Measurements from ENCODE around the gene PARVB.

PARVB gene

GRCh38 chr22:44089717-44090570 is 65.8 kb downstream of the PARVB start:
- DNase-seq (ENCODE audit: low read depth), result no peak

- DNase-seq (ENCODE audit: low read depth), result no peak
Measured at GRCh38 chr22:44090571-44090905, 66.4 kb downstream of the PARVB start.

- peak; percentile 11 for DNase-seq (ENCODE audit: low read depth)
Measured at GRCh38 chr22:44091021-44091721, 67.1 kb downstream of the PARVB start.

- no peak for DNase-seq (ENCODE audit: low read depth)
Measured at GRCh38 chr22:44091751-44092150, 67.6 kb downstream of the PARVB start.

DNA sequence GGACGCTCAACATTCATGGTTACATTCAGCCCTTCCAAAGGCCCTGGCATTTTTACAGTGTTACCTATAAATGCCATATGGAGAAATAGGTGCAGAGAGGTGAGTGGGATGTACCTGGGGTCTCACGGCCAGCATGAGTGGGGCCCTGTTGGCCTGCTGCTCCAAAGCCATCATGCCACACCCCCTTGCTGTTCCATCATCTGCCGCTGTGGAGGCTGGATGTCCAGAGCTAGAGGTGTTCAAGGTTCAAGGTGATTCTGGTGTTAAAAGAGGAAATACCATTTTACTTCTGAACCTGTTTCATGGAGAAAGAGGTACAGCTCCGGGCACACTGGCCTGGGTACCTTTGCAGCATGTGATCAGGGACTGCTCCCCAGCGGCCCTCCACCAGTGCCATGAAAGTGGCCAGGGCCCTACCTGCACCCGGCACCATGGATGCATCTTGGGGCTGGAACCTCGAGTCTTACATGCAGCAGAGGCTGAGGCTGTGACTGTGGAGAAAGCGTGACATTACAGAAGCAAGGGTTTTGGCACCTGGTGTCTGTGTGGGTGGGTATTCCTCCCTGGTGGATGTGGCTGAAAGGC is 68.6 kb downstream of the PARVB start:
- DNase-seq (ENCODE audit: low read depth), result no peak

DNA sequence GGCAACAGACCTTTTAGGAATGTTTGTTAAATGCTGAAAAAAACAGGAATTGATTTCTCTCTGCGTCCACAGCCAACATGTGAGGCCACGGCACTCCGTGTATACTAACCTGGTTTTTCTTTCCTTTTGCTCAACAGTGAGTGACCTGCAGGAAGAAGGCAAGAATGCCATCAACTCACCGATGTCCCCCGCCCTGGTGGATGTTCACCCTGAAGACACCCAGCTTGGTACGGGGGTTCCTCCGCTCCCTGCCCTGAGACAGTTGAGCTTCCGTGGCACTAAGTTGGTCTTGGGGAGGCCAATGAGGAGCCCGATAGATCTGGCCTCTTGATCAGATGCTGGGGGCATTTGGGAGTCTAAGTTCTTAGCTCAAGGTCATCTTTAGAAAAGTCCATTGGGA is 69.7 kb downstream of the PARVB start:
- DNase-seq (ENCODE audit: low read depth), result no peak

- no peak for DNase-seq (ENCODE audit: low read depth)
Measured at GRCh38 chr22:44094751-44095302, 70.7 kb downstream of the PARVB start.

DNA sequence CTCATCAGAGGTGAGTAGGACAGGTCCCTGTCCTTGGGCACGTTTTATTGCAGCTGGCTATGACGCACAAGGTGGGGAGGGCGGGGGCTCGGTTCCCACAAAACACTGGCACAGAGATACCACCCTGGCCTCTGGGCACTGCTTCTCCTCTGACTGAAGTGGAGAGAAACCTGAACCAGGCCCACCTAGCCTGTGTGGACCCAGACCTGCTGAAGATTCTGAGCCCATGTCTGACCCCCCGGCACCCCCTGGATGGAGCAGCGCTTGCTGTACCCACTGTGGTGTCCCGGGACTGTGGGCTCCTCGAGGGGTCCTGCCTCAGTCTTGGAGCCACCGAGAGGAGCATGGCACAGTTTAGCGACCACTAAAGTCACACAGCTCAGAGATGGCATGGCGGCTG is 72.6 kb downstream of the PARVB start:
- no peak for DNase-seq (ENCODE audit: low read depth)

GRCh38 chr22:44097263-44098020 is 73.3 kb downstream of the PARVB start:
- DNase-seq (ENCODE audit: low read depth), result no peak

GRCh38 chr22:44098021-44098739 is 74.1 kb downstream of the PARVB start:
- DNase-seq (ENCODE audit: low read depth), result no peak

GRCh38 chr22:44098966-44099530 is 74.9 kb downstream of the PARVB start:
- no peak for DNase-seq (ENCODE audit: low read depth)

- no peak for DNase-seq (ENCODE audit: low read depth)
Measured at GRCh38 chr22:44099696-44100095, 75.6 kb downstream of the PARVB start.

- DNase-seq (ENCODE audit: low read depth), result no peak
Measured at GRCh38 chr22:44100411-44100810, 76.3 kb downstream of the PARVB start.

GRCh38 chr22:44102121-44102520 is 78.0 kb downstream of the PARVB start:
- no peak for DNase-seq (ENCODE audit: low read depth)

DNA sequence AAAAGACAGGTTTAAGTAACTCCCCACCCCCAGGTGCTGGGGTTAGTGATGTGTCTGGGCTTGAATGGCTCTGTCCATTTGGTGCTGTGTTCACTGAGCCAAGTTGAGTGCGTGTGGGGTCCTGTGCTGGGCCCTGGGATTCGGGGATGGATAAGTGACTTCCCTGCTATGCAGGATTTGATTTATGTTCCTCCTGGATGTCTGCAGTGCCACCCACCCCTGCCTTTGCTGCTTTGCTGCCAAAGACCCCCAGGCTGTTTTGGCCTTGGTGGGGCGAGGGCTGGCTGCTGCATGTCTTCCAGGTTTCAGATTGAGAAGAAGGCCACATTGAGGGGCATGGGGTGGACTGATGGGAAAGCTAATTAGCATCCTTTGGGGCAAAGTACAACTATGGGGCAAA is 78.8 kb downstream of the PARVB start:
- DNase-seq (ENCODE audit: low read depth), result no peak

- no peak for DNase-seq (ENCODE audit: low read depth)
Measured at GRCh38 chr22:44103735-44104480, 79.8 kb downstream of the PARVB start.

DNA sequence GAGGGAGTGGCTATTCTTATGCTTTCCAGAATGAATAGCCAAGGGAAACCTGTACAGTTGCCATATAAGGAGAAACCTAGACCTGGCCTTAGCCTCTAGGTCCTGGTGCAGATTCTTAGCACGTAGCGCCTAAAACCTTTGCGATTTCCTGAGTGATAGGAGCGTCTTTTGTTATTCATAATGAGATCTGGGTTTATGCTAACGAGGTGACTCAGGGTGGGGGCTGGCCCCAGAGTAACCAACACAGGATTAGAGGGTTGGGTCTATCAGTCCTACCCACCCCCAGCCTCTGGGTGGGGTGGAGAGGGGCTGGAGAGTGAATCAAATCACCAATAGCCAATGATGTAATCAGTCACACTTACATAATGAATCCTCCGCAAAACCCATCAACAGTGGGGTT is 83.2 kb downstream of the PARVB start:
- no peak for DNase-seq (ENCODE audit: low read depth)

GRCh38 chr22:44108076-44108475 is 84.0 kb downstream of the PARVB start:
- DNase-seq (ENCODE audit: low read depth), result no peak

- no peak for DNase-seq (ENCODE audit: low read depth)
Measured at GRCh38 chr22:44108806-44109385, 84.8 kb downstream of the PARVB start.

- DNase-seq (ENCODE audit: low read depth), result no peak
Measured at GRCh38 chr22:44109416-44109815, 85.3 kb downstream of the PARVB start.

All from activated T-cell treated with anti-CD3 and anti-CD28 coated beads for 24 hours (primary cell).